WTC11 (cell line): ENCODE results near the gene EPHA2.

Source experiments
- ATF3 ChIP-seq: sonication (generic); formaldehyde crosslinking; conservative IDR thresholded peaks from 2 replicates; pipeline ENCODE4 v1.8.1; 2022; ENCODE audit warnings: mild to moderate bottlenecking, missing genetic modification reagents
- CTCF ChIP-seq: fragments of 200-600 bp; IDR thresholded peaks from 2 replicates; pipeline ENCODE4 v1.8.0; 2022; ENCODE audit warnings: antibody characterized with exemption
- FOXJ3 ChIP-seq: sonication (generic); formaldehyde crosslinking; IDR thresholded peaks from 2 replicates; pipeline ENCODE4 v1.9.0; 2021; ENCODE audit warnings: missing genetic modification reagents, mild to moderate bottlenecking, borderline replicate concordance
- MAX ChIP-seq: sonication (generic); formaldehyde crosslinking; IDR thresholded peaks from 2 replicates; pipeline ENCODE4 v1.8.0; 2022; ENCODE audit warnings: mild to moderate bottlenecking, missing genetic modification reagents
- SMAD4 ChIP-seq: sonication (generic); formaldehyde crosslinking; IDR thresholded peaks from 2 replicates; pipeline ENCODE4 v1.8.0; 2022; ENCODE audit warnings: mild to moderate bottlenecking, missing genetic modification reagents
- TP53 ChIP-seq: sonication (generic); formaldehyde crosslinking; IDR thresholded peaks from 2 replicates; pipeline ENCODE4 v1.8.1; 2023; ENCODE audit warnings: mild to moderate bottlenecking, missing genetic modification reagents

DNA sequence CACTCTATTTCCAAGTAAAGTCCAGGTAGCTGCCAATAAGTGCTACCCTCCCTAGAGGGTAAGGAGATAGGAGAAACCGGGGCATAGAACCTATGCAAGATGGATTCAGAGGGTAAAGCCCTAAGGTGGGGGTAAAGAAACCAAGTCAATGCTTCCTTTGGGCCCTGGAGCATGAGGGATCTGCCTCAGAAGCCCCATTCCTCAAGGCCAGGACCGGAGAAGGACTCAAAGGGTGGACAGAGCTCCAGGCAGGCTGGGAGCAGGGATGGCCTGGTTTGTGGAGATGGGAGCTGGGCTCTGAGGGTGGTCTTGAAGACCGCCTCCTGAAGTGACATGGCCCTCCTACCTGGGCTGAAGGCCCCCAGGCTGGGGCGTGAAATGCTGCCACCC is 3.9 kb downstream of the EPHA2 start:
- TF ChIP-seq TP53 (CRISPR knock-in tag) (no peak), MAX (CRISPR knock-in tag) (no peak), FOXJ3 (no peak), ATF3 (CRISPR knock-in tag) (no peak), CTCF (no peak), SMAD4 (CRISPR knock-in tag) (no peak)
